ENCODE results near the gene MEGF10. TPM values are rescaled to one million over a fixed set of nuclear protein-coding genes. Genes with fewer than 3 reads are reported as not detected.

The MEGF10 gene
- total and polyA plus RNA-seq, 10 of the 15 experiments (the other 5 are each of a cell fraction or from before 2014, with no cell fraction given): 0.03 to 0.21 (median 0.05) TPM; not detected in 5

GRCh38 chr5:127320032-127320965, 29.7 kb downstream of the MEGF10 start (continued):
- TF ChIP-seq SRF (IDR thresholded peaks at IDR 0.05; ENCODE audit: low read depth in 2 of 2, low read length in 2 of 2) (no peak), ZBTB33 (IDR thresholded peaks at IDR 0.05) (no peak), ZNF687 (IDR thresholded peaks at IDR 0.05) (no peak), SREBF1 (IDR thresholded peaks at IDR 0.05; ENCODE audit: low read length) (no peak), GABPA (IDR thresholded peaks at IDR 0.05; ENCODE audit: low read depth) (no peak; the same call in 1 of the 2 replicates), MYC (IDR thresholded peaks at IDR 0.05; ENCODE audit: insufficient read depth, insufficient read length, insufficient replicate concordance, low read length, severe bottlenecking) (no peak), SMAD1 (IDR thresholded peaks at IDR 0.05; ENCODE audit: low read depth, partially characterized antibody) (no peak), NFIC (IDR thresholded peaks at IDR 0.05; ENCODE audit: low read depth, low read length) (peak; percentile 57; the same call in 1 of the 2 replicates), ZNF592 (IDR thresholded peaks at IDR 0.05) (no peak), DPF2 (IDR thresholded peaks at IDR 0.05) (no peak), KDM1A (IDR thresholded peaks at IDR 0.05; ENCODE audit: borderline replicate concordance) (no peak), ATF2 (IDR thresholded peaks at IDR 0.05; ENCODE audit: low read length) (0 out of 2 replicates have a peak, but pooled peaks have one; percentile 16), SP1 (IDR thresholded peaks at IDR 0.05; ENCODE audit: low read depth, low read length) (no peak), ZNF217 (IDR thresholded peaks at IDR 0.05) (no peak), USF1 (IDR thresholded peaks at IDR 0.05; ENCODE audit: borderline replicate concordance, extremely low read length, insufficient read depth, low read depth, low read length) (no peak), POLR2A (IDR thresholded peaks at IDR 0.05; ENCODE audit: low read depth, low read length) (no peak), HDGF (IDR thresholded peaks at IDR 0.05) (no peak)
